Left lung (tissue), 10 donors: Measurements from ENCODE around the gene CDX1. TPM values are rescaled to one million over a fixed set of nuclear protein-coding genes. Genes with fewer than 3 reads are reported as not detected.
A peak's percentile ranks its signal among the peaks of the same experiment; 100 is the strongest.

Experiments
- ATAC-seq: fragments of 200-7000 bp; cut with Tn5 transposase; one replicate; pipeline ENCODE4 v1.9.1; 2020; ENCODE audit warnings: moderate library complexity
- DNase-seq, 4 donors: peaks; one replicate each; pipeline ENCODE4 v3.0.0-alpha.2; 2013 to 2020
- H3K27ac ChIP-seq, 2 donors: fragments of 200-600 bp; sonication (generic) in 1 of 2; one replicate each; pipeline versions ENCODE4 v1.5.0 to v1.8.0; 2020 to 2021
- H3K27me3 ChIP-seq, 2 donors: fragments of 200-600 bp; sonication (generic) in 1 of 2; one replicate each; pipeline versions ENCODE4 v1.5.0 to v1.8.0; 2020 to 2021
- H3K36me3 ChIP-seq, 2 donors: fragments of 200-600 bp; sonication (generic) in 1 of 2; one replicate each; pipeline versions ENCODE4 v1.5.0 to v1.8.0; 2020 to 2021
- H3K4me1 ChIP-seq, 2 donors: fragments of 200-600 bp; one replicate each; pipeline ENCODE4 v1.8.0; 2021
- H3K4me3 ChIP-seq, 2 donors: fragments of 200-600 bp; sonication (generic) in 1 of 2; one replicate each; pipeline versions ENCODE4 v1.5.0 to v1.8.0; 2020 to 2021; ENCODE audit warnings: mild to moderate bottlenecking in 1 of 2
- H3K9me3 ChIP-seq, 2 donors: fragments of 200-600 bp; sonication (generic) in 1 of 2; one replicate each; pipeline versions ENCODE4 v1.5.0 to v1.8.0; 2020 to 2021
- intact Hi-C, 2 donors: fragments of 100-400 bp; cut with DNase I; formaldehyde crosslinking; loops; one replicate each; pipeline versions ENCODE4 v1.11.2 to v1.14.2; 2022
- polyA plus RNA-seq, 6 donors: library from polyadenylated mRNA; unstranded; fragments of 120-200 nt; gene quantifications; one replicate each; pipeline ENCODE4 v1.2.1, GENCODE V29; 2013; ENCODE audit not compliant: insufficient read length in 6 of 6
- total RNA-seq, 2 donors: library from RNA; stranded (reverse); fragmentation: NEBNext Ultra II Directional; extraction: Animal tissue kit (Norgen Biotek cat#: 25700); gene quantifications; one replicate each; pipeline ENCODE4 v1.2.1, GENCODE V29; 2021
- TF ChIP-seq, protein P1 (sequence below), 2 donors: fragments of 200-600 bp; sonication (generic) in 1 of 2; IDR thresholded peaks; one replicate each; pipeline versions ENCODE4 v1.5.0 to v1.8.0; 2021; ENCODE audit warnings: antibody characterized with exemption in 2 of 2
- donor health status: DM: no; HTN: yes; CAD: no.
- donor health status: DM: no; HTN: no; CAD: no.

CDX1 gene
- total and polyA plus RNA-seq, 8 donors, result 0.14 to 0.60 (median 0.34) TPM; not detected in 1

DNA sequence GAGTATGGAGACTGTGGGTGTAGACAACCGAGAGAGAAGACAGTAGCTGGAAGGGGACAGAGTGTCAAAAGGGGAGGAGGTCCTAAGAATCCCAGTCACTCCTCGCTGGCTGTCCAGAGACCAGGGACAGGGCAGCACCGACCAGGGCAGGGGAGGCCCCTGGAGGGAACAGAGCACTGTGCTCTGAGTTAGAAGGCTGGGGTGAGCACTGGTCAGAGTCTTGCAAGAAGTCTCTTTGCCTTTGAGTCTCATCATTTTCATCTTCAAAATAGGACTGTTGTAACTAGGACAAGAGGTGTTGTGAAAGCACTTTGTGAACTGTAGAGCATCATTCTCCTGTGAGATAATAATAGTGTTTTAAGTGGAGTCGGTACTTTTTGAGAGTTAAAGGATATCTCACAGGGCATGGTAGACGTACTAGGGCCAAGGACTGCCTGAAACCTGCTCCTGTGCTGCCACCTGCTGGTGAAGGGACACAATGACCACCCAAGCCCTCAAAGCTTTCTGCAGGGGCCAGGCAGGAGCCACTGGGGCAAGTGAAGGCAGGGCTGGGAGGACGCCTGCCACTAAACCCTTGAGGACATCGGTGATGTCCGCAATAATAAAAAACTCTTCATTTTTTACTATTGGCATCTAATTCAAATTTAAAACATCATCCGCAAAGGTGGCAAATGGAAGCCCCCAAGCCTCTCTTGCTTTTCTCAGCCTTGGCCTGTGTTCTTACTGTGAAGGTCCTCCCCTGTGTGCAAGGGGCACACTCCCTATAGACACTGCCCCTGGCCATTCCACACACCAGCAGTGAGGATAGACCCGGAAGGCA, 51.5 kb downstream of the CDX1 start:
- Histone ChIP-seq H3K36me3 (no peaks in the 10 kb centered on the region), H3K27me3 (peaks cover 0 to 16% of the 10 kb centered on the region in 2 donors), H3K4me3 (no peak overlapping the region), H3K9me3 (no peaks in the 10 kb centered on the region), H3K27ac (no peak overlapping the region), H3K4me1 (no peaks in the 10 kb centered on the region)
- intact Hi-C loops, result loop anchor here in 1 of 2 donors (5.0 kb wide), 1 partner anchor 56 kb away; no protein-coding TSS in a partner anchor
- ATAC-seq, result peak; percentile 96
- peak; percentile 78 to 90 (median 84) for DNase-seq
- TF ChIP-seq, protein P1, sequence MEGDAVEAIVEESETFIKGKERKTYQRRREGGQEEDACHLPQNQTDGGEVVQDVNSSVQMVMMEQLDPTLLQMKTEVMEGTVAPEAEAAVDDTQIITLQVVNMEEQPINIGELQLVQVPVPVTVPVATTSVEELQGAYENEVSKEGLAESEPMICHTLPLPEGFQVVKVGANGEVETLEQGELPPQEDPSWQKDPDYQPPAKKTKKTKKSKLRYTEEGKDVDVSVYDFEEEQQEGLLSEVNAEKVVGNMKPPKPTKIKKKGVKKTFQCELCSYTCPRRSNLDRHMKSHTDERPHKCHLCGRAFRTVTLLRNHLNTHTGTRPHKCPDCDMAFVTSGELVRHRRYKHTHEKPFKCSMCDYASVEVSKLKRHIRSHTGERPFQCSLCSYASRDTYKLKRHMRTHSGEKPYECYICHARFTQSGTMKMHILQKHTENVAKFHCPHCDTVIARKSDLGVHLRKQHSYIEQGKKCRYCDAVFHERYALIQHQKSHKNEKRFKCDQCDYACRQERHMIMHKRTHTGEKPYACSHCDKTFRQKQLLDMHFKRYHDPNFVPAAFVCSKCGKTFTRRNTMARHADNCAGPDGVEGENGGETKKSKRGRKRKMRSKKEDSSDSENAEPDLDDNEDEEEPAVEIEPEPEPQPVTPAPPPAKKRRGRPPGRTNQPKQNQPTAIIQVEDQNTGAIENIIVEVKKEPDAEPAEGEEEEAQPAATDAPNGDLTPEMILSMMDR (IDR thresholded peaks at IDR 0.05), result peak; percentile 90 to 95

GRCh38 chr5:150218693-150219035, 52.1 kb downstream of the CDX1 start:
- Histone ChIP-seq H3K27me3 (peaks cover 0 to 16% of the 10 kb centered on the region in 2 donors), H3K36me3 (no peaks in the 10 kb centered on the region), H3K4me3 (no peak overlapping the region), H3K9me3 (no peaks in the 10 kb centered on the region), H3K27ac (no peak overlapping the region), H3K4me1 (no peaks in the 10 kb centered on the region)
- TF ChIP-seq, protein P1 (IDR thresholded peaks at IDR 0.05), result no peak
- DNase-seq (peak in 1 of 4 donors; percentile 36), ATAC-seq (no peak)
- intact Hi-C loops, result loop anchor here in 1 of 2 donors (5.0 kb wide), 1 partner anchor 56 kb away; no protein-coding TSS in a partner anchor

GRCh38 chr5:150219142-150219541, 52.6 kb downstream of the CDX1 start:
- no peaks in the 10 kb centered on the region for H3K9me3 ChIP-seq
- TF ChIP-seq, protein P1 (IDR thresholded peaks at IDR 0.05), result no peak
- intact Hi-C loops, result loop anchor here in 1 of 2 donors (5.0 kb wide), 1 partner anchor 57 kb away; no protein-coding TSS in a partner anchor
- H3K27ac ChIP-seq, result no peak overlapping the region
- H3K27me3 ChIP-seq, result peaks cover 0 to 16% of the 10 kb centered on the region in 2 donors
- no peak overlapping the region for H3K4me3 ChIP-seq
- ATAC-seq, result no peak
- peak in 1 of 4 donors; percentile 13 for DNase-seq
- H3K36me3 ChIP-seq, result no peaks in the 10 kb centered on the region
- H3K4me1 ChIP-seq, result no peaks in the 10 kb centered on the region

DNA sequence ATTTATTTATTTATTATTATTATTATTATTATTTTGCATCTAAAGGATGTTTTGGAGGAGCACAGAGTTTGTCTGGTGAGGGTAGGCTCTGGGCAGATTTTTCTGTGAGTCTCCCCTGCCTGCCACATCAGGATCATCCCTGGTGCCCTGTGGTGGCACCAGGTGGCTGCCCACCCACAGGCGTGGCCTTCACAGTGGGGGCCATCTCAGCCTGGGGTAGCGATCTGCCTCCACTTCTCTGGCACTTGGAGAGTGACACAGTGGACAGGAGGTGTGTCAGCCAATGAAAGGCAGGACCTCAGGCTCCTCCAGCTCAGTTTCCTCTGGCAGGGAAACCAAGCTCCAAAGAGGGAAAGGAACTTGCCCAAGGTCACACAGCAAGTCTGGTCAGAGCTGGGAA, 53.3 kb downstream of the CDX1 start:
- no peak for ATAC-seq
- intact Hi-C loops, result loop anchor here in 1 of 2 donors (5.0 kb wide), 1 partner anchor 58 kb away; no protein-coding TSS in a partner anchor
- DNase-seq, result peak in 1 of 4 donors; percentile 41
- TF ChIP-seq, protein P1 (IDR thresholded peaks at IDR 0.05), result no peak
- Histone ChIP-seq H3K27me3 (peaks cover 0 to 16% of the 10 kb centered on the region in 2 donors), H3K4me3 (no peak overlapping the region), H3K4me1 (no peaks in the 10 kb centered on the region), H3K36me3 (no peaks in the 10 kb centered on the region), H3K9me3 (no peaks in the 10 kb centered on the region), H3K27ac (no peak overlapping the region)

DNA sequence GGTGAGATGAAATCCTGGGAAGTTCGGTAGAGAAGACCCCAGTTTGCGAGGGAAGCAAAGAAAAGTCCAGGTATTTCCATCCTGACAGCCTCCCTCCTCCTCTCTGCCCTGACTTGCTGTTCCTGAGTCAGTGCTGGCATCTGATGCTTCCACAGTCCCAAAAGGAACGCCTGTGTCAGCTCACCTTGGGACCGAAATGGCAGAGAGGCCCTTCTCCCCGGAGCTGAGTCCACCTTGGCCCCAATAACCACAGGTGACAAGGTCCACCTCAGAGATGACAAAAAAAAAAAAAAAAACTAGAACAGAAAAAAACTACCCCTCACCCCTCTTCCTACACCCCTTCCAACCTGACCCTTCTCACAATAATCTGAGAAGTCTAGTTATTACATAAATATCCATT, 54.9 kb downstream of the CDX1 start:
- H3K27me3 ChIP-seq, result peaks cover 0 to 16% of the 10 kb centered on the region in 2 donors
- ATAC-seq, result no peak
- TF ChIP-seq, protein P1 (IDR thresholded peaks at IDR 0.05), result no peak
- no peak overlapping the region for H3K27ac ChIP-seq
- H3K4me3 ChIP-seq, result no peak overlapping the region
- no peaks in the 10 kb centered on the region for H3K9me3 ChIP-seq
- H3K36me3 ChIP-seq, result no peaks in the 10 kb centered on the region
- no peaks in the 10 kb centered on the region for H3K4me1 ChIP-seq
- intact Hi-C loops, result no loop called here
- peak in 1 of 4 donors; percentile 18 for DNase-seq
